Skin epidermis (tissue), 12 donors: ENCODE data around the gene NDUFS2.
"Not testable (repeated sequence)": the region's sequence is repeated elsewhere in the genome, so short reads cannot be mapped to it uniquely, and the experiment has no call there.

Experiments used
- H3K27ac ChIP-seq, 21 experiments: fragments of 200-600 bp; sonication (generic) in 11 of 21; one replicate each; pipeline ENCODE4 v1.5.0; 2020; ENCODE audit warnings: mild to moderate bottlenecking in 3 of 21, inconsistent platforms in 2 of 21, moderate library complexity in 2 of 21
- H3K4me3 ChIP-seq, 7 experiments: fragments of 200-600 bp; sonication (generic) in 2 of 7; one replicate each; pipeline ENCODE4 v1.5.0; 2020; ENCODE audit warnings: inconsistent platforms in 2 of 7, mild to moderate bottlenecking in 2 of 7, moderate library complexity in 1 of 7

Gene NDUFS2

DNA sequence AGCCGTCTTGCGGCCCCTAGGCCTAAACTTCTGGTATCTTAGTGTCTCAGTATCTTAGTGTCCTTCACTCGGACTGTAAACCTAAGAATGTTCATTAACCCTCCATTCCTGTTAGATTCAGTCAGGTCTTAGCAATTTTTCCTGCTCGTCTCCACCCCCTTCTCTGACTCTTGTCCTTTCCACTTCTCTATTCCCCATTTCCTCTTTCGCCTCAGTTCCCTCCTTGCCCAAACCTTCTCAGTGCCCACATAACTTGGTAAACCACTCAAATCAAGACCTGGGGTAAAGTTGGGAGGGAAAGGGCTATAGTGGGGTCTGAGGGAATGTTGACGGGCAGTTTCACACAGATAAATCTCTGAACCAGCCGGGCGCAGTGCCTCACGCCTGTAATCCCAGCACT is 12.2 kb downstream of the NDUFS2 start:
- no peak overlapping the region for H3K4me3 ChIP-seq
- H3K27ac ChIP-seq = peak overlapping the region in 14 of 21 experiments; percentile 17 to 80 (median 54)

DNA sequence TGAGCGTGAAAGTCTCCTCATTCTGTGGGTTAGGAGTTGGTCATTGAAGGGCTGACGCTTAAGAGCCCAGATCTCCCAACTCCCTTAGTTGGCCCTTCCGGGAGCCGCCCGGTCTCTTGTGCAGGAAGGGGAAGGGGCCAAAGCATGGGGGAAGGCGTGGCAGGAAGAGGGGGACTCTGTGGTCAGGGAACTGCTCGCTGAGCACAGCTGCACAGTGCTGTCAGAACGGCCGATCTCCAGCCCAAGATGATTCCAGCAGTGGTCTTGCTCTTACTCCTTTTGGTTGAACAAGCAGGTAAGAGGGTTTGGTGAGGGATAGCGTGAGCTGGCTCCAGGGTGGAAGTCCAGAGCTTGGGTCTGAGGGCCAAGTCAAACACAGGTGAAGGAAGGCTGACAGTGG is 12.9 kb downstream of the NDUFS2 start, which contains the start of gene FCER1G:
Gene FCER1G, plus strand, starts transcription at position 220 of the 400 bp plus-strand sequence. Its CDS starts 27 bp downstream, at position 247.
- peak within 1 kb of the TSS in 19 of 21 experiments; percentile 36 to 84 (median 56) for H3K27ac ChIP-seq
- H3K4me3 ChIP-seq = peak within 1 kb of the TSS; percentile 1 to 33 (median 19)

DNA sequence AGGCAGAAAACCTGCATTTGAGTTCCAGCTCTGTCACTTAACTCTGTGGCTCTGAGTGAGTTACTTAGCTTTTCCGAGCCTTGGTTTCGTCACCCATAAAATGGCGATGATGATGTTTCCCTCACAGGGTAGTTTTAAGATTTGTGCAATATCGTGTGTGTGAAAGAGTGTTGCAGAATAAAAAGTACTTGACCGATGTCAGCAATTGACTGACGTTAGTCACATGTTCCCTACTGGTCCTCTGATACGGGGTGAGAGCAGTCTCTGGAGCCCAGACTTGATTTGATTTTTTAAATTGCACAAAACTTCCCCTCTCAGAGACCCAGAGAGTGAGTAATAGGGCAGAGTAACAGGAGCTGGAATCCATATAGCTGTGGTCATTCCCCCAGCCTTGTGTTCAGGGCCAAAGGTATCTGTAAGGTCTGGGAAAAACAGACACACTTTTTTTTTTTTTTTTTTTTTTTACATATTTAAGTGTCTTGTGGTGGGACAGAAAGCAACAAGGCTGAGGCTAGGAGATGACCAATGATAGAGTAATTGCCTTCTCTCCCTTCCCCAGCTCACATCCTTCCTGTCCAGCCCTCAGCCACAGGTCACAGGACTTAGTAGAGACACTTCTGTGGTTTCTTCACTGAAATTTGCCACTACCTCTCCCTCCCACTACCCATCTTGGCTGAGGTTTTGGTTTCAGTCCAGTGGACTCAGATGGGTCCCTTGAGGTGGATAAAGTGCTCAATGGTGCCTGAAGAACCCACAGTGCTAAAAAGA is 15.0 kb downstream of the NDUFS2 start:
- Histone ChIP-seq H3K27ac (peak overlapping the region in 20 of 21 experiments; percentile 34 to 89 (median 69)), H3K4me3 (peak overlapping the region in 5 of 7 experiments; percentile 12 to 27 (median 21))

DNA sequence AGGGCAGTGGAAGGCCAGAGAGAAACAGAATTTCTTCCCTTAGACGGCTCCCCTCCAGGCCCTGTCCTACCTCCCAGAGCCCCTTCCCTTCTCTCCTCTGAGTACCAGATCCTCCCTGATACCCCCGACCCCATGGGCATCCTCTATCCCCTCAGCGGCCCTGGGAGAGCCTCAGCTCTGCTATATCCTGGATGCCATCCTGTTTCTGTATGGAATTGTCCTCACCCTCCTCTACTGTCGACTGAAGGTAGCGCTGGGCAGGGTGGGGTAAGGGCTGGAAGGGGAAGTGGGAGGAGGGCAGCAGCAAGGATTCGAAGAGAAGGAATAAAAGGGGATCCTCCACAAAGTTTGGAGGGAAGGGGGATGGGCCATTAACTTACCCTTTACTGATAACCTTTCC is 15.7 kb downstream of the NDUFS2 start:
- peak overlapping the region in 15 of 21 experiments; percentile 34 to 89 (median 71) for H3K27ac ChIP-seq

DNA sequence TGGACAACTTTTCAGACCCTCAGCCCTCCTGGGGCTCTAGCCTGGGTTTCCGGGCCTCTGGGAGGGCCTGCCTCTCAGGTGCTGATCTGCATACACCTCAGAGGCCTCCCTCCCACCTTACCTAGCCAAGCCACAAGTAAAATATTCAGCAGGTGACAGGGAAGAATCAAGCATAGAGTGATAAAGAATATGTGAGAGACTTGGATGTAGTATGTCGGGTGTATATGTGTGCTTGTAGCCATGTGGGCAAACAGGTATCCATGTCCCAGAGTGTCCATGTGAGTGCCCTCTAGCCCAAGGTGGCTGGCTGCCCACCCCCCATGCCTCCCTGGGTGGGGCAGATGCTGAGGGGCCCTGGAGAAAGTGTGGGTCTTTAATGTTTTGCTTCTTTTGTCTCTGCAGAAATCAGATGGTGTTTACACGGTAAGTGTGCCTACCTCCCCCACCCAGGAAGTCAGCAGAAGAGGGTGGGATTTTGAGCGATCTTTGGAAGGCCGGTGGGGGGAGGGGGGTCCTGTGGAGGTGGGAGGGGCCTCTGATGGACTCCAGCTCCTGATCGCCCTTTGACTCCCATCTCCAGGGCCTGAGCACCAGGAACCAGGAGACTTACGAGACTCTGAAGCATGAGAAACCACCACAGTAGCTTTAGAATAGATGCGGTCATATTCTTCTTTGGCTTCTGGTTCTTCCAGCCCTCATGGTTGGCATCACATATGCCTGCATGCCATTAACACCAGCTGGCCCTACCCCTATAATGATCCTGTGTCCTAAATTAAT is 16.3 kb downstream of the NDUFS2 start:
- Histone ChIP-seq H3K4me3 (no peak overlapping the region), H3K27ac (peak overlapping the region in 9 of 21 experiments; percentile 50 to 89 (median 72))

More for the DNA sequence above, 15.7 kb downstream of the NDUFS2 start:
- no peak overlapping the region for H3K4me3 ChIP-seq

DNA sequence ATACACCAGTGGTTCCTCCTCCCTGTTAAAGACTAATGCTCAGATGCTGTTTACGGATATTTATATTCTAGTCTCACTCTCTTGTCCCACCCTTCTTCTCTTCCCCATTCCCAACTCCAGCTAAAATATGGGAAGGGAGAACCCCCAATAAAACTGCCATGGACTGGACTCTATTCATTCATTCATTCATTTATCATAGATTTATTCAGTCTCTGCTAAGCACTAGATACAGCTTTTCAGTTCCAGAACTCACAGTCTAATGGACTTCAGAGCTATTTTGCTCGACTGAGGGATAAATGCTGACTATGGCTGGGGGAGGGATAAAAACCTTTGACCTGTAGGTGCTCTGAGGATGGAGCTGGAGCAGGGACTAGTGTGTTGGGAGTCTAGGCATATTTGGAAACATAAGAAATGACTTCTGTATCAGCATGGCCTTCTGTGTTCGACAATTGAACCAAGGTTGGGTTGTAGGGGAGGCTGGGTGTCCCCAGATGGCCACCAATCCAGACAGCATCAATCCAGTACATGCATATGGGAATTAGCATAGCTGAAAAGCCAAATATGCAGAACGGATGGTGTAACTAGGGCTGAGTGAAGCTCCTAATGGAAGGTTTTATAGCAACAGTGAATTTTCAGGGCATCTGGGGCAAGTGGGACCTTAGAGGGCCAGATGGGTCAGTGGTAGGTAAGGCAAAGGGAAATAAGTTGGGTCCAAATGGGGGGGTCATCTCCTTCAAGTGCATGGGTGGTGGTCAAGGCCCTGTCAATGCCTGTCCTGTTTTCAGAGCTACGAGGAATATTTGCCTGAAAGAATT is 17.1 kb downstream of the NDUFS2 start:
- H3K27ac ChIP-seq = no peak overlapping the region
- H3K4me3 ChIP-seq = no peak overlapping the region

DNA sequence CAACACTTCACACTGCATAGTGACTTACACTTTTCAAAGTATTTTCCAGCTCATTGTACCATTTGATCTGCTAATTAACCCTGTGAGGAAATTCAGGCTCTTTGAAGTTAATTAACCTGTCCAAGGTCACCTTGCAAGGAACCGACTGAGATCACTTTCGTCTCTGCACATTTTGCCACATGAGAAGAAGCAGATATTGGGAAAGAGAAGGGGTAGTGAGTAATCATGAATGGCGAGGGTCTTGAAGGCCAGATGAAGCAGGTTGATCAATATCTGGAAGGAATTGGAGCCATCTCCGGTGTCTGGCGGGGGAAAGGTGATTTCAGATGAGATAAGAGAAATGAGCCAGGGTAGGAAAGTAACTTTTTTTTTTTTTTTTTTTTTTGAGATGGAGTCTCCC is 17.8 kb downstream of the NDUFS2 start:
- H3K4me3 ChIP-seq = no peak overlapping the region
- H3K27ac ChIP-seq = no peak overlapping the region

DNA sequence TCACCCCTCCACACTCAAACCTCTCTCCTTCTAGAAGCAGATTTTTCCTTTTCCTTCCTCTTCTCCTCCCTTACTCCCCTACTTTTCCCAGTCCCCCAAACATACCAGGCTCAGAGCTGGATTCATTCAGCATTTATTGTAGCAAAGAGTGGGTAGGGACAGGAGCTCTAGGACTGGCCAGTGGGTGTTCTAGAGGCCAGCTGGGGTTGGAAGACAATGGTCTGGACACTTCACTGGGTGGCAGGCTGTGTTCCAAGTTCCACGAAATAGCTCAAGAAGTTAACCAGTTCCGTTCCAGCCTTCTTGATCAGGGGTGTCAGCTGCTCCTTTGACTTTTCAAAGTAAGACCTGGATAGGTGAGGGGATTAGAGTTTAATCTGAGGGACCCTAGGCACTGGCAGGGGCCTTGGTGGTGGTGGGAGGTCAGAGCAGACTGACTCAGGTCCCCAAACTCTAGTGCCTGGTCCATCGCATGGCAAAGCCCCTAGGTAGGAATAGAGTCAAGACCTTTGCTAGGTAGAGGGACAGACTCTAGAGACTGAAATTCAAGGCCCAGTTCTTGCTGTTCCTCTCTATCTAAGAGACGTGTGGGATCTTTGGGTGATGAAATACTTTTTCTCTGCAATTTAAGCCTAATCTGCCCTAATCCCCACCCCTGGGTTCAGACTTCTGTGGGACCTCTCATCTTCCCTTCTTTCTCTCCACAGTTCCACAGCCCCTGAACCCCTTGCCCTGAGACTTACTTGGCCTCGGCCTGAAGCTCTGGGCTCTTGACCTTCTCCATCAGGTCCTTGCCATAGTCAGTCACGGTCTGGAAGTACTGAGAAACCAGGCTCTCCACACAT is 20.2 kb downstream of the NDUFS2 start:
- Histone ChIP-seq H3K4me3 (no peak overlapping the region), H3K27ac (no peak overlapping the region)

DNA sequence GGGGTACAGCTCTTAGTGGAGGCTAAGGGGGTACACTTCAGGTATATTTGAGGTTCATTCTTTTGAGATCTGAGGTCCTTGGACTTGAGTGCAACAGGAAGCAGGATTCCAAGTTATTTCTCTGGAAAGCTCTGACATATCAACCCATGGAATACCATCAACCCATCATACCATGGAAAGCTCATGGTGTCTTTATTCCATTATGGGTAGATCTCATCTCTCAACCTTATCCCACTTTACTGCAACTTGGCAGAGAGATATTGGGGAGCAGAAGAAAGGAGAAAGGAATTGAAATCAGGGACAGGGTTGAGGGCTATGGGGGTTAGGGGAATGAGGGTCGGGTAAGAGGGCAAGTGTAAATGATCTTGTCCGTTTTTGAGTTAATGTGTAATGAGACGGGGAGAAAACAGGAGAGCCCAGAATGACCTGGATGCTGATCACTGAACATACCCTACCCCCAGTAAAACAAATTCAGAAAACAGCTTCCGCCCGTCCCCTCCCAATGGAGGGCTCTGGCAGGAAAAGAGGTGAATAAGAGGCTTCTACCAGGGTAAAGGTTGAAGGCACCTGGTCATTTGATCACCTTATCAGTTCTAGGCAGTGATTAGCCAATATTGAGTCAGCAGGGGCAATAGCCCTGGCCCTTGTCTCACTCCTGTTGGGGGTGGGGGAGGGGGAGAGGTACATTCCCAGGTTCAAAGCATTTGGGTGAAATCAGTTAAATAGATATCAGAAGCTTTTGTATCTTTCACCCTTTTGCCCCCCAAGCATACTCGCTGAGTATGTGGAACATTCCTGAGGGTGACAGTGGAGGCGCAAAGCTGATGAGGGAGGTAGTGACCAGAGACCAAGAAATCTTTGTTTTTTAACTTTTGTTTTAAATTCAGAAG is 21.9 kb downstream of the NDUFS2 start:
- H3K27ac ChIP-seq = no peak overlapping the region
- H3K4me3 ChIP-seq = no peak overlapping the region

DNA sequence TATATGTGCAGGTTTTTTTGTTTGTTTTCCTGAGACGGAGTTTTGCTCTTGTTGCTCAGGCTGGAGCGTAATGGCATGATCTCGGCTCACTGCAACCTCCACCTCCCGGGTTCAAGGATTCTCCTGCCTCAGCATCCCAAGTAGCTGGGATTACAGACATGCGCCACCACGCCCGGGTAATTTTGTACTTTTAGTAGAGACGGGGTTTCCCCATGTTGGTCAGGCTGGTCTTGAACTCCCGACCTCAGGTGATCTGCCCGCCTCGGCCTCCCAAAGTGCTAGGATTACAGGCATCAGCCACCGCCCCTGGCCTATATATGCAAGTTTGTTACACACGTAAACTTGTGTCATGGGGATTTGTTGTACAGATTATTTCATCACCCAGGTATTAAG is 22.5 kb downstream of the NDUFS2 start:
- peak overlapping the region in 9 of 21 experiments; percentile 0 to 87 (median 48) for H3K27ac ChIP-seq
- H3K4me3 ChIP-seq = not testable (repeated sequence)

DNA sequence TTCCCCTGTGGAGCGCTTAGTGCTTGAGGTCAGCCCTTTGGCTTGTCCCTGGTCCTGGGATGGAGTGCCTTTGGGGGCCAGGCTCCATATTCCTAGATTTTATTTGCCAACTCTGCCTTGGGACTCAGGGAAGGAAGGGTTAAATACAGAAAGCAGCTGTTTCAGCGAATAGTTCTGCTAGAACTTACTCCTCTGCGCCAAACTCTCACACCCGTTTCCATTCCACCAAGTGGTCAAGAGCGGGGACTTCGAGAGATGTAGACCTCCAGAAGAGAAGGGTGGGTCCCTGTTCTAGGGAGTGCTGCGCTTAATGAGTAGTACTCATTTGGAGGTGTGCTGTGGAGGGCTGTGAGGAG is 23.0 kb downstream of the NDUFS2 start:
- peak overlapping the region in 18 of 21 experiments; percentile 0 to 87 (median 57) for H3K27ac ChIP-seq
- no peak overlapping the region for H3K4me3 ChIP-seq

DNA sequence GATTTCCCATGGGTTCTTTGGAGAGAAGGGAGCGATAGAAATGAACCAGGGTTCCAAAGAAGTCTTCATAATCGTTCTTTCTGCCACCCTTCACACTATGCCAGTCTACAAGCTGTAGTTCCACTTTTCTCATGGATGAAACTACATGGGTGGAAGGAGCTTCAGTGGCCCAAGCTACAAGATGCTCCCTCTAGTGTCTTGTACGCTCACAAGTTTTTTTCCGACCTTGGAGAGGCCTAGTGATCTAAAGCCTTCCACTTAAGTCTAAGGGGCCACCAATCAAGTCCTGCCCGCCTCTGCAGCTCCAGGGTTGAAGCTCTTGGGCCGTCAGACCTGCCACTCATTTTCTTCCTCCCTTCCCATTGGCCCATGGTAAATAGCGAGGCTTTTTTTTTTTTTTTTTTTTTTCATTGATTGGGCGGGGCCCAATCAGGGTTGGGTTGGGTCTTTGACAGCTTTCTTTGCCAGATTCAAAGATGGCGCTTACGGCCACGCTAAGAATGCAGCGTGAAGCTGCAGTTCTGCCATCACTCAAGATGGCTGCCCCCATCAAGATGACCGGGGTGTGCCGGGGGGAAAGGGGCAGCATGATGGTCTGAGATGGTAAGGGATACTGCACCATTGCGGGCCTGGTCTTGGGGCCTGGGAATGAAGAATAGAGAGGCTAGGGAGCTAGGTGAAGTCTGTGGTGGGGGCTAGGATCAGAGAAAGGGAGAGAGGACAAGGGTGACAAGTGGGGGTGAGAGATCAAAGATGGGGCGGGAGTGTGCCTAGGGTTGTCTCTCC is 23.6 kb downstream of the NDUFS2 start, which contains the start of gene TOMM40L:
Gene TOMM40L, plus strand, starts transcription at position 527 of the 786 bp plus-strand sequence. CDS start 430 bp downstream, outside the sequence.
- Histone ChIP-seq H3K4me3 (peak within 1 kb of the TSS; percentile 51 to 91 (median 64)), H3K27ac (peak within 1 kb of the TSS; percentile 55 to 88 (median 82))

DNA sequence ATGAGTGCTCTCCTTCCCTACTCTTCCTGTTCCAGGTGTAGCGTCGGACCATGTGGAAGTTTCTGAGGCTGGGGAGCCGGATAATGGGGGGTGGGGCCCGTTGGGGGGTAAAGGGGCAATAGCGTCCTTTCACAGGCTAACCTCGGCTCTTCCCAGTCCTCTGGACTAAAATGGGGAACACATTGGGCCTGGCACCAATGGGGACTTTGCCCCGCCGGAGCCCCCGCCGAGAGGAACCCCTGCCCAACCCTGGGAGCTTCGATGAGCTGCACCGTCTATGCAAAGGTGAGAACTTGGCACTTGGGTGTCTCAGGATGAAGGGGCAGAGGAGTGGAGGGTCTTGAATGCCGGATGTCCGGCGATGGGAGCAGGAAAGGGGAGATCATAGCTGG is 24.1 kb downstream of the NDUFS2 start:
- Histone ChIP-seq H3K27ac (peak overlapping the region; percentile 55 to 88 (median 82)), H3K4me3 (peak overlapping the region; percentile 51 to 91 (median 64))

DNA sequence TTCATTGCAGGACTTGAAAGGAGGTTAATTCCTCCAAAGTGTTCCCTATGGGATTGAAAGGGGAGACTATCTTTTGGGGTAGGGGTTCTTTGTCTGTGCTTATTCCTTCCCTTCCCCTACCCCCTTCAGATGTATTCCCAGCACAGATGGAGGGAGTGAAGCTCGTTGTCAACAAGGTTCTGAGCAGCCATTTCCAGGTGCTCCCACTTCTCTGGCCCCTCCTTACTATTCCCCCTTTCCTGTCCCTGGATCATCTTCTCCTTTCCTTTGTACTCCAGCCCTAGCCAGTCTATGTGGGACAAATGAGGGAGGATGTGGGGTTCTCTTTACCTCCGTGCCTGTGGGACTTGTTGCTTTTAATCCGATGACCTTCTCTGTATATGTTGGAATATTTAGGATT is 24.6 kb downstream of the NDUFS2 start:
- Histone ChIP-seq H3K4me3 (peak overlapping the region in 6 of 7 experiments; percentile 51 to 91 (median 66)), H3K27ac (peak overlapping the region in 16 of 21 experiments; percentile 55 to 88 (median 84))

DNA sequence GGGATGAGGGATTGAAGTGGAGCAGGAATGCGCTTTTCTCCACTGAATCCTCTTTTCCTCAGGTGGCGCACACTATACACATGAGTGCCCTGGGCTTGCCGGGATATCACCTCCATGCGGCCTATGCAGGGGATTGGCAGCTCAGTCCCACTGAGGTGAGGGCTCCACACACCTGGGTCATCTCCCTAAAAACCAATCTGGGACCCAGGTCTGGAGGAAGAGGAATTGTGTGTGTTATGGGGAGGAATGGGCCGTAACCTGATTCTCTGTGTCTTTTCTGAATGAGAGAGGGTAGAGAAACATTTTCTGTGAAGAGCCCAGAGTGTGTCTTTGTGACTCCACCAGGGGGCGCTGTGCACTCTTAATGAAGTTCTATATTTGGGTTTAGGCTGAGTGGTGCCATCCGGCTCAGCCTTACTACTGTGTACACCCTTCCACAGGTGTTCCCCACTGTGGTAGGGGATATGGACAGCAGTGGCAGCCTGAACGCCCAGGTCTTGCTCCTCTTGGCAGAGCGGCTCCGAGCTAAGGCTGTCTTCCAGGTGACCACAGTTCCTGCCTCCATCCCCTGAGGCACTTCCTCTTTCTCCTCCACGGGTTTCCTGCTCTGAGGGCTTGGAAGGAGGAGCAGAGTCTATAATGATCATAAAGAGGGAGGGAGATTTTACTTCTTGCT is 25.2 kb downstream of the NDUFS2 start:
- Histone ChIP-seq H3K27ac (peak overlapping the region in 15 of 21 experiments; percentile 10 to 88 (median 80)), H3K4me3 (peak overlapping the region in 3 of 7 experiments; percentile 12 to 16 (median 15))

DNA sequence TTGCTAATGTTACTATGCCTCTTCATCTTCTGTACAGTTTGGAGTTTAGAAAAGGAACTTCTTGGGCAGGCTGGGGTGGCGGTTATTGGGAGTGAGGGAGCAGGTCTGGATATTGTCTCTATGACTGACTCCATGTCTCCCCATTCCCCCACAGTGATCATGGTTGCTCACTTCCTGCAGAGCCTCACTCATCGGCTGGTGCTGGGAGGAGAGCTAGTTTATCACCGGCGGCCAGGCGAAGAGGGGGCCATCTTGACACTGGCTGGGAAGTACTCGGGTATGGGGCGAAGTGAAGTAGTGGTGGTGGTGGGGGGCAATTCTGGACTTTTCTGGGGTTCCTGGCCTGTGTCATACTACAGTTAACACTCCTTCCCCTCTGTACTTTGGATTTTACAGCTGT is 25.9 kb downstream of the NDUFS2 start:
- Histone ChIP-seq H3K4me3 (no peak overlapping the region), H3K27ac (peak overlapping the region in 9 of 21 experiments; percentile 10 to 88 (median 64))
